ENCODE results near the gene CXCL9.

- TF ChIP-seq EZH2 (IDR thresholded peaks at IDR 0.05; ENCODE audit: low read length) = no peak
- TF ChIP-seq, protein P1, sequence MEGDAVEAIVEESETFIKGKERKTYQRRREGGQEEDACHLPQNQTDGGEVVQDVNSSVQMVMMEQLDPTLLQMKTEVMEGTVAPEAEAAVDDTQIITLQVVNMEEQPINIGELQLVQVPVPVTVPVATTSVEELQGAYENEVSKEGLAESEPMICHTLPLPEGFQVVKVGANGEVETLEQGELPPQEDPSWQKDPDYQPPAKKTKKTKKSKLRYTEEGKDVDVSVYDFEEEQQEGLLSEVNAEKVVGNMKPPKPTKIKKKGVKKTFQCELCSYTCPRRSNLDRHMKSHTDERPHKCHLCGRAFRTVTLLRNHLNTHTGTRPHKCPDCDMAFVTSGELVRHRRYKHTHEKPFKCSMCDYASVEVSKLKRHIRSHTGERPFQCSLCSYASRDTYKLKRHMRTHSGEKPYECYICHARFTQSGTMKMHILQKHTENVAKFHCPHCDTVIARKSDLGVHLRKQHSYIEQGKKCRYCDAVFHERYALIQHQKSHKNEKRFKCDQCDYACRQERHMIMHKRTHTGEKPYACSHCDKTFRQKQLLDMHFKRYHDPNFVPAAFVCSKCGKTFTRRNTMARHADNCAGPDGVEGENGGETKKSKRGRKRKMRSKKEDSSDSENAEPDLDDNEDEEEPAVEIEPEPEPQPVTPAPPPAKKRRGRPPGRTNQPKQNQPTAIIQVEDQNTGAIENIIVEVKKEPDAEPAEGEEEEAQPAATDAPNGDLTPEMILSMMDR (optimal IDR thresholded peaks at IDR 0.05 in 1 of 3, IDR thresholded peaks at IDR 0.05 in 1 of 3, conservative IDR thresholded peaks at IDR 0.05 in 1 of 3; ENCODE audit: extremely low read depth in 1 of 3, insufficient read depth in 2 of 3, low read length in 3 of 3) = no peak
Measured at GRCh38 chr4:76023389-76023788, 16.1 kb upstream of the CXCL9 start, which contains the start of gene CXCL10.
